ENCODE measurements around the gene SLC25A26. TPM values are rescaled to one million over a fixed set of nuclear protein-coding genes. Genes with fewer than 3 reads are reported as not detected.

Gene SLC25A26
- total and polyA plus RNA-seq, 2 donors (not counting 1 experiment from before 2014, with no cell fraction given): 14.2 to 29.0 TPM

GRCh38 chr3:66248641-66249040, 27.8 kb downstream of the SLC25A26 start:
- no peaks in the 10 kb centered on the region for H4K20me1 ChIP-seq (ENCODE audit: control insufficient read depth, extremely low read depth, insufficient read depth, low read length)
- no peak for TF ChIP-seq CTCF (conservative IDR thresholded peaks at IDR 0.05 in 1 of 2, IDR thresholded peaks at IDR 0.05 in 1 of 2; ENCODE audit: low read depth in 1 of 2, low read length in 2 of 2)
- no peak for TF ChIP-seq EZH2 (IDR thresholded peaks at IDR 0.05; ENCODE audit: low read length, missing control alignments)
- H3K4me2 ChIP-seq (ENCODE audit: extremely low read depth, insufficient read depth, low read length): no peak overlapping the region
- no peak overlapping the region for H3K4me3 ChIP-seq (replicated peaks in 1 of 4; ENCODE audit: control extremely low read depth in 1 of 4, insufficient read depth in 1 of 4, low read depth in 3 of 4, low read length in 4 of 4)
- H3K9ac ChIP-seq (ENCODE audit: insufficient read depth, low read length): no peak overlapping the region
- H2AFZ ChIP-seq (ENCODE audit: low read length): no peak overlapping the region
- no peaks in the 10 kb centered on the region for H3K79me2 ChIP-seq (ENCODE audit: control insufficient read depth, insufficient read depth, low read length)
- H3K27me3 ChIP-seq (ENCODE audit: control insufficient read depth, insufficient read depth, low read length): no peaks in the 10 kb centered on the region
- no peak for DNase-seq (ENCODE audit: low read depth in 2 of 2)
- no peaks in the 10 kb centered on the region for H3K36me3 ChIP-seq (ENCODE audit: control insufficient read depth, insufficient read depth, low read length)
- H3K27ac ChIP-seq (ENCODE audit: insufficient read depth, low read length): no peak overlapping the region
- no peaks in the 10 kb centered on the region for H3K9me3 ChIP-seq (ENCODE audit: control insufficient read depth, insufficient read depth, low read depth, low read length)
- no peaks in the 10 kb centered on the region for H3K4me1 ChIP-seq (ENCODE audit: control insufficient read depth, extremely low read depth, insufficient read depth, low read length)

DNA sequence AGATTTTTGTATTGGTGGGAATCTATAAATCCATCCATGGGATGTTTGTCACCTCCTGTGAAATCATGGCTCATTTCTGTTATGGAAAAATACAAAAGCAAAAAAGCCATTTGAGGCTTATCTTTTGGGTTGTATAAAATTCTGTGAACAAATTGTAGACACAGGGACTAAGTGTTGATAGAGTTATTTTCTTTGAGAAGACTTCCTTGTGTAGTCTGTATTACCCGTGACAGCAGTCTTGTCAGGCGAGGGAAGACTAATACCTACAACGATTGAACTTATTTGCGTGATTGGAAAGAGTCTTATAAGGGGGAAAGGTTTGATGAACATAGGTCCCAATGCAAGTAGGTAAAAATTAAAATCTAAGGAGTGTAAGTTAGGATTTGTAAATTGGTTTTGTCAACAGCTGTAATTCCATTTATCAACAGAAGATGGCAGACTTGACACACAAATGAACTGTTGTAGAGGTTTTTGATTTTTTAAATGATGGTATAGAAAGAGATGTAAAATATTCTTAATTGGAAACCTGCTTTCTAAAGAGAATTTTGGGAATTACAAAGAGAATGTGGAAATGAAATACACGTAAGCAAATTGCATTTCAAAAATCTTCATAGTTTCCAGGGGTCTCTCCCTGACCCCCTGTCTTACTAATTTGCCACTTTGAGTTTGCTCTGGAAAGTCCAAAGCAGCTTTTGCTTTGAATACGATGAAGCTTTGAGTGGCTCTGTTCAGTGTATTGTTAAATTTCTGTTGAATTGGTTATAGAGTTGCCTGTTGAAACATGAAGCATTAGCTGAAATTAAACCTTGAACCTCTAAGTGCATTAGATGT, 33.2 kb downstream of the SLC25A26 start:
- TF ChIP-seq CTCF (conservative IDR thresholded peaks at IDR 0.05 in 1 of 2, IDR thresholded peaks at IDR 0.05 in 1 of 2; ENCODE audit: low read depth in 1 of 2, low read length in 2 of 2) (peak; percentile 25 to 55), EZH2 (IDR thresholded peaks at IDR 0.05; ENCODE audit: low read length, missing control alignments) (no peak)
- Histone ChIP-seq H3K27ac (ENCODE audit: insufficient read depth, low read length) (no peak overlapping the region), H3K9ac (ENCODE audit: insufficient read depth, low read length) (no peak overlapping the region), H3K4me3 (replicated peaks in 1 of 4; ENCODE audit: control extremely low read depth in 1 of 4, insufficient read depth in 1 of 4, low read depth in 3 of 4, low read length in 4 of 4) (no peak overlapping the region), H4K20me1 (ENCODE audit: control insufficient read depth, extremely low read depth, insufficient read depth, low read length) (no peaks in the 10 kb centered on the region), H3K4me1 (ENCODE audit: control insufficient read depth, extremely low read depth, insufficient read depth, low read length) (no peaks in the 10 kb centered on the region), H3K9me3 (ENCODE audit: control insufficient read depth, insufficient read depth, low read depth, low read length) (no peaks in the 10 kb centered on the region), H3K27me3 (ENCODE audit: control insufficient read depth, insufficient read depth, low read length) (no peaks in the 10 kb centered on the region), H3K79me2 (ENCODE audit: control insufficient read depth, insufficient read depth, low read length) (no peaks in the 10 kb centered on the region), H2AFZ (ENCODE audit: low read length) (no peak overlapping the region), H3K36me3 (ENCODE audit: control insufficient read depth, insufficient read depth, low read length) (no peaks in the 10 kb centered on the region), H3K4me2 (ENCODE audit: extremely low read depth, insufficient read depth, low read length) (no peak overlapping the region)
- DNase-seq (ENCODE audit: low read depth in 2 of 2): peak; percentile 33 to 72

DNA sequence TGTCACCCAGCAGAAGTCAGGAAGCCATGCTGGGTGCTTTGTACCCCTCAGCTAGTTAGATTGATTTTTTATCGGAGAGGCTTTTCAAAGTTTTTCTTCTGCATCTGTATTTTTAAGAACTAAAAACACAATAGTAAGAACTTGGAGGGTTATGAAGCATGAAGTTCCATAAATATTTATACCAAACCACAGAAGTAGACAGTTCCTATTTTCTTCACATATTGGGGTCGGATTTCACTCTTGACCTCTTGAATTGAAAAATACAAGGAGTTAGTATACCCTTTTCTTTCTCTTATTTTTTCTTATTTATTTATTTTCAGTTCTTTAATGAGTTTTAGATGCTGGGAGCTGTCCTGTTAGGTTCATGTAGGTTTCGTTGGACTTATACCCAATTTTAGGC, 35.1 kb downstream of the SLC25A26 start:
- H4K20me1 ChIP-seq (ENCODE audit: control insufficient read depth, extremely low read depth, insufficient read depth, low read length): no peaks in the 10 kb centered on the region
- H3K9me3 ChIP-seq (ENCODE audit: control insufficient read depth, insufficient read depth, low read depth, low read length): no peaks in the 10 kb centered on the region
- no peak overlapping the region for H2AFZ ChIP-seq (ENCODE audit: low read length)
- no peaks in the 10 kb centered on the region for H3K4me1 ChIP-seq (ENCODE audit: control insufficient read depth, extremely low read depth, insufficient read depth, low read length)
- no peak for TF ChIP-seq EZH2 (IDR thresholded peaks at IDR 0.05; ENCODE audit: low read length, missing control alignments)
- TF ChIP-seq CTCF (conservative IDR thresholded peaks at IDR 0.05 in 1 of 2, IDR thresholded peaks at IDR 0.05 in 1 of 2; ENCODE audit: low read depth in 1 of 2, low read length in 2 of 2): no peak
- peak in 1 of 2 donors; percentile 19 for DNase-seq (ENCODE audit: low read depth in 2 of 2)
- H3K27ac ChIP-seq (ENCODE audit: insufficient read depth, low read length): no peak overlapping the region
- no peak overlapping the region for H3K9ac ChIP-seq (ENCODE audit: insufficient read depth, low read length)
- H3K4me2 ChIP-seq (ENCODE audit: extremely low read depth, insufficient read depth, low read length): no peak overlapping the region
- H3K4me3 ChIP-seq (replicated peaks in 1 of 4; ENCODE audit: control extremely low read depth in 1 of 4, insufficient read depth in 1 of 4, low read depth in 3 of 4, low read length in 4 of 4): no peak overlapping the region
- no peaks in the 10 kb centered on the region for H3K36me3 ChIP-seq (ENCODE audit: control insufficient read depth, insufficient read depth, low read length)
- H3K79me2 ChIP-seq (ENCODE audit: control insufficient read depth, insufficient read depth, low read length): no peaks in the 10 kb centered on the region
- no peaks in the 10 kb centered on the region for H3K27me3 ChIP-seq (ENCODE audit: control insufficient read depth, insufficient read depth, low read length)
